H7 (cell line): ENCODE measurements around the gene LILRB4. TPM values are rescaled to one million over a fixed set of nuclear protein-coding genes. Genes with fewer than 3 reads are reported as not detected.
"Not testable (repeated sequence)": the region's sequence is repeated elsewhere in the genome, so short reads cannot be mapped to it uniquely, and the experiment has no call there.

Experiments
- DNase-seq: peaks from one replicate; pipeline ENCODE4 v3.0.0; 2012
- H3K27me3 ChIP-seq: 2 replicates; pipeline ENCODE4 v1.6.0; 2011; ENCODE audit warnings: mild to moderate bottlenecking, low read length; ENCODE audit not compliant: control insufficient read depth, insufficient read depth
- H3K36me3 ChIP-seq: replicated peaks from 2 replicates; pipeline ENCODE4 v1.5.1; 2011; ENCODE audit warnings: low read length; ENCODE audit not compliant: control insufficient read depth, insufficient read depth
- H3K4me3 ChIP-seq: 2 replicates; pipeline ENCODE4 v1.5.1; 2011; ENCODE audit warnings: low read depth, mild to moderate bottlenecking, control low read depth, low read length, moderate library complexity; ENCODE audit not compliant: insufficient read depth
- total RNA-seq: library from RNA; depleted of rRNA; stranded (reverse); fragments of >200 nt; shearing (Covaris generic); gene quantifications from 2 replicates; pipeline ENCODE4 v1.2.3, GENCODE V29; 2014; rRNA removed

Gene LILRB4
- total RNA-seq: not detected in 2 replicates

DNA sequence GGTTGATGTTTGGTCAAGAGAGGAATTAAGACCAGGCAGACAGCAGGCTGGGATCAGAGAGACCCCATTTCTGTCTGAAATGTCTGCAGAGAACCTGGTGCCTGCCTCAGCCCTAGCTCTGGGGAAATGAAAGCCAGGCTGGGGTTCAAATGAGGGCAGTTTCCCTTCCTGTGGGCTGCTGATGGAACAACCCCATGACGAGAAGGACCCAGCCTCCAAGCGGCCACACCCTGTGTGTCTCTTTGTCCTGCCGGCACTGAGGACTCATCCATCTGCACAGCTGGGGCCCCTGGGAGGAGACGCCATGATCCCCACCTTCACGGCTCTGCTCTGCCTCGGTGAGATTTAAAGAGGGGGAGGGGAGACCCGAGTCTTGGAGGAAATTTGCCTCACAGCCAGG, at the start of gene LILRB4:
Gene LILRB4, plus strand, starts transcription at position 256 of the 400 bp plus-strand sequence. Its CDS starts 49 bp downstream, at position 305.
- no peaks in the 10 kb centered on the region for H3K27me3 ChIP-seq
- no peak within 1 kb of the TSS for H3K4me3 ChIP-seq
- H3K36me3 ChIP-seq: no peaks in the 10 kb centered on the region
- DNase-seq: no peak

GRCh38 chr19:54614726-54615125, 48.1 kb upstream of the LILRB4 start:
- no peak for DNase-seq
- Histone ChIP-seq H3K4me3 (no peak overlapping the region), H3K36me3 (no peaks in the 10 kb centered on the region), H3K27me3 (no peaks in the 10 kb centered on the region)

DNA sequence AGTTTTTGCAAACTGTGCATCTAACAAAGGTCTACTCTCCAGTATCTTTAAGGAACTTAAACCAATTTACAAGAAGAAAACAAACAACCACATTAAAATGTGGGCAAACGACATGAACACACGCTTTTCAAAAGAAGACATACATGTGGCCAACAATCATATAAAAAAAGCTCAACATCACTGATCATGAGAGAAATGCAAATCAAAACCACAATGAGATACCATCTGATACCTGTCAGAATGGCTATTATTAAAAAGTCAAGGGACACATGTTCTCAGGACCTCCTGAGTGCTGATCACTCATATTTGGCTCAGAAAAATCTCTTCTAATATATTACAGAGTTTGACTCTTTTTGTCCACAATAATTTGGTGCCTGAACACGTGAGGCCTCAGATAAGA, 46.7 kb upstream of the LILRB4 start:
- H3K27me3 ChIP-seq: no peaks in the 10 kb centered on the region
- no peak overlapping the region for H3K4me3 ChIP-seq
- no peak for DNase-seq
- no peaks in the 10 kb centered on the region for H3K36me3 ChIP-seq

DNA sequence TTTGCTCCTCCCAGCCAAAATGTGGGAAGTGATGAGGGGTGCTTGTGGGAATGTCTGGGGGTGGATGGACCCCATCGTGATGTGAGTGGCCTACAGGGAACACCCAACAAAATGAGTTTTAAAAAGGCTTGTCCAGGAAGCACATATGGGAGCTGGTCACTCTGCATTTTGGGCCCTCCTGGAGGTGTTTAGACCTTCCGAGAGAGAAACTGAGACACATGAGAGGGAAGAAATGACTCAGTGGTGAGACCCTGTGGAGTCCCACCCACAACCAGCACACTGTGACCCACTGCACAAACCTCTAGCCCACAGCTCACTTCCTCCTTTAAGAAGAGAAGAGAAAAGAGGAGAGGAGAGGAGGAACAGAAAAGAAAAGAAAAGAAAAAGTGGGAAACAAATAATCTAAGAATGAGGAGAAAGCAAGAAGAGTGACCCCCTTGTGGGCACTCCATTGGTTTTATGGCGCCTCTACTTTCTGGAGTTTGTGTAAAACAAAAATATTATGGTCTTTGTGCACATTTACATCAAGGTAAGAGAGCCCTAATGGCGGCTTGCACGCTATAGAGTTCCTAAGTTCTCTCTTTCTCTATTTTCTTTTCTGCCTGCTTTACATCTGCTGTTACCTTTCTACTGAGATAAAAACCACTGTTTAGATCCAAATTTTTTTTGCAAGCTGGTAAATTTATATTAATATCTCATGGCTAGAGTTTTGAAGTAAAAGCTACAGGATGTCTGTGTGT, 45.8 kb upstream of the LILRB4 start:
- no peaks in the 10 kb centered on the region for H3K27me3 ChIP-seq
- DNase-seq: no peak
- no peak overlapping the region for H3K4me3 ChIP-seq
- no peaks in the 10 kb centered on the region for H3K36me3 ChIP-seq

- DNase-seq: no peak
- no peaks in the 10 kb centered on the region for H3K27me3 ChIP-seq
Measured at GRCh38 chr19:54620464-54620863, 42.3 kb upstream of the LILRB4 start.

GRCh38 chr19:54622431-54622830, 40.4 kb upstream of the LILRB4 start:
- Histone ChIP-seq H3K4me3 (no peak overlapping the region), H3K36me3 (no peaks in the 10 kb centered on the region), H3K27me3 (no peaks in the 10 kb centered on the region)
- DNase-seq: no peak

More at GRCh38 chr19:54620464-54620863, 42.3 kb upstream of the LILRB4 start:
- no peak overlapping the region for H3K4me3 ChIP-seq
- no peaks in the 10 kb centered on the region for H3K36me3 ChIP-seq

DNA sequence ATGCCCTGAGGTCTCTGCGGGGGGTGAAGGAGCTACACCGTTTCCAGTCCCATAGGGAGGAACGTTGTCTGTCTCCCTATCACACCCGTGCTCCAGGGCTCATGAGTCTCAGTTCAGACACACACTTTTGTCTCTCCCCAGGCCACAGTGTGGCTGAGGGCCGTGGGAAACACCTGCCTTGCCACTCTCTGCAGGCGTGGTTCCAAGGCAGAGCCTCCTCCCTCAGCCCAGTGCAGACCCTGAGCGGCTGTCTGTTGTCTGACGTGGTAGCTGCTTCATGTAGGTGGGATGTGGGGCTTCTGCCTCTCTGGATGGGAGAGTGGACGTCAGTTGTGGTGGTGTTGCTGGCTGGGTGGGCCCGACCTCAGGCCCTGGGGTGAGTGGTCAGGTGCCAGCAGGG, 38.6 kb upstream of the LILRB4 start:
- not testable (repeated sequence) for H3K27me3 ChIP-seq, DNase-seq

GRCh38 chr19:54624934-54625730, 37.7 kb upstream of the LILRB4 start:
- DNase-seq, H3K36me3 ChIP-seq, H3K27me3 ChIP-seq, H3K4me3 ChIP-seq: not testable (repeated sequence)

More for the DNA sequence above, 38.6 kb upstream of the LILRB4 start:
- not testable (repeated sequence) for H3K36me3 ChIP-seq, H3K4me3 ChIP-seq

- Histone ChIP-seq H3K27me3 (no peaks in the 10 kb centered on the region), H3K4me3 (no peak overlapping the region), H3K36me3 (no peaks in the 10 kb centered on the region)
- DNase-seq: no peak
Measured at GRCh38 chr19:54626757-54627156, 36.0 kb upstream of the LILRB4 start.

- H3K4me3 ChIP-seq, H3K36me3 ChIP-seq, H3K27me3 ChIP-seq, DNase-seq: not testable (repeated sequence)
Measured at GRCh38 chr19:54627912-54628311, 34.9 kb upstream of the LILRB4 start.

GRCh38 chr19:54630262-54630661, 32.5 kb upstream of the LILRB4 start, which contains the start of gene LILRB1:
TSS of gene LILRB1 (plus strand) at chr19:54630484. CDS start at chr19:54631074, 590 bp downstream.
- H3K4me3 ChIP-seq, DNase-seq, H3K36me3 ChIP-seq, H3K27me3 ChIP-seq: not testable (repeated sequence)

DNA sequence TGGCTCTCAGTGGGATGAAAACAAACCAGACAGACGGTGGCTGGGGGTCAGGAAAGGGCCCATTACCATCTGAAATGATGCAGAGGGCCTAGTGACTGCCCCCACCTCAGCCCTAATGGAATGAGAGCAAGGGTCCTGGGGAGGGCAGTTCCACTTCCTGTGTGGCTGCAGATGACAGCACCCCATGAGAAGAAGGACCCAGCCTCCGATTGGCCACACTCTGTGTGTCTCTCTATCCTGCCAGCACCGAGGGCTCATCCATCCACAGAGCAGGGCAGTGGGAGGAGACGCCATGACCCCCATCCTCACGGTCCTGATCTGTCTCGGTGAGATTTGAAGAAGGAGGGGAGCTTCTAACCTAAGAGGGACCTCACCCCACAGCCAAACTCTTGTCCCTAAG, 32.0 kb upstream of the LILRB4 start:
- H3K36me3 ChIP-seq: no peaks in the 10 kb centered on the region
- H3K4me3 ChIP-seq: no peak overlapping the region
- DNase-seq: no peak
- no peaks in the 10 kb centered on the region for H3K27me3 ChIP-seq

DNA sequence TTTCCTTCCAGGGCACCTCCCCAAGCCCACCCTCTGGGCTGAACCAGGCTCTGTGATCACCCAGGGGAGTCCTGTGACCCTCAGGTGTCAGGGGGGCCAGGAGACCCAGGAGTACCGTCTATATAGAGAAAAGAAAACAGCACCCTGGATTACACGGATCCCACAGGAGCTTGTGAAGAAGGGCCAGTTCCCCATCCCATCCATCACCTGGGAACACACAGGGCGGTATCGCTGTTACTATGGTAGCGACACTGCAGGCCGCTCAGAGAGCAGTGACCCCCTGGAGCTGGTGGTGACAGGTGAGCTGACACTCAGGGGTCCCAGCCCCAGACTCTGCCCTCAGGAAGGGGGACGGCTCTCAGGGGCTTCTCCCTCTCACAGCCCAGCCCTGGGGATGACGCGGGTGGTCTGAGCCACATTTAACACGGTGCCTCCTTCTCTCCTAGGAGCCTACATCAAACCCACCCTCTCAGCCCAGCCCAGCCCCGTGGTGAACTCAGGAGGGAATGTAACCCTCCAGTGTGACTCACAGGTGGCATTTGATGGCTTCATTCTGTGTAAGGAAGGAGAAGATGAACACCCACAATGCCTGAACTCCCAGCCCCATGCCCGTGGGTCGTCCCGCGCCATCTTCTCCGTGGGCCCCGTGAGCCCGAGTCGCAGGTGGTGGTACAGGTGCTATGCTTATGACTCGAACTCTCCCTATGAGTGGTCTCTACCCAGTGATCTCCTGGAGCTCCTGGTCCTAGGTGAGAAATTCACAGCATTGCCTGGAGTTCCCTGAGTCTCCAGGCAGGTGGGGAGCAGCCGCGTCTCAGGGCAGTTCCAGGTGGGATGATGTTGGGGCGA, 31.1 kb upstream of the LILRB4 start:
- not testable (repeated sequence) for H3K36me3 ChIP-seq, H3K4me3 ChIP-seq, H3K27me3 ChIP-seq, DNase-seq

- not testable (repeated sequence) for H3K4me3 ChIP-seq
Measured at GRCh38 chr19:54632517-54632916, 30.3 kb upstream of the LILRB4 start.

More at GRCh38 chr19:54632517-54632916, 30.3 kb upstream of the LILRB4 start:
- not testable (repeated sequence) for H3K27me3 ChIP-seq, H3K36me3 ChIP-seq, DNase-seq
